ENCODE data around the gene NRTN.

- TF ChIP-seq CTCF (CRISPR knock-in tag; IDR thresholded peaks at IDR 0.05) (no peak), PCBP2 (optimal IDR thresholded peaks at IDR 0.05; ENCODE audit: low read depth, low read length, poor library complexity, severe bottlenecking) (no peak), ARNT (IDR thresholded peaks at IDR 0.05) (no peak), POLR2A (IDR thresholded peaks at IDR 0.05; ENCODE audit: insufficient read depth in 1 of 2, low read depth in 2 of 2, low read length in 2 of 2) (no peak), TCF12 (IDR thresholded peaks at IDR 0.05) (no peak), TCF12 (CRISPR knock-in tag; IDR thresholded peaks at IDR 0.05) (no peak), REST (IDR thresholded peaks at IDR 0.05; ENCODE audit: borderline replicate concordance in 1 of 2, low read depth in 1 of 2, low read length in 2 of 2) (no peak), RAD51 (IDR thresholded peaks at IDR 0.05; ENCODE audit: borderline replicate concordance) (no peak), ZNF589 (CRISPR knock-in tag; conservative IDR thresholded peaks at IDR 0.05) (no peak), USF2 (IDR thresholded peaks at IDR 0.05; ENCODE audit: low read depth, low read length) (no peak), USF2 (CRISPR knock-in tag; IDR thresholded peaks at IDR 0.05; ENCODE audit: borderline replicate concordance) (no peak), POLR2AphosphoS5 (IDR thresholded peaks at IDR 0.05; ENCODE audit: low read depth, low read length) (no peak; the same call in none of the 2 replicates)
Observed at GRCh38 chr19:5837761-5838352, 33.0 kb downstream of the NRTN start.
